Esophagus muscularis mucosa (tissue), 4 donors: ENCODE data around the gene PHGDH.

Source experiments
- EP300 ChIP-seq: sonication (generic); formaldehyde crosslinking; IDR thresholded peaks from one replicate; pipeline ENCODE4 v1.6.1; 2017; ENCODE audit warnings: antibody characterized with exemption
- POLR2A ChIP-seq: fragments of 450-650 bp; IDR thresholded peaks from one replicate; pipeline ENCODE4 v1.6.1; 2017; ENCODE audit warnings: antibody characterized with exemption, moderate library complexity, mild to moderate bottlenecking, low read depth
- TF ChIP-seq, protein P1 (sequence below), 3 experiments: fragments of 200-600 bp in 2 of 3; fragments of 450-650 bp in 1 of 3; sonication (generic) in 2 of 3; IDR thresholded peaks; one replicate each; pipeline ENCODE4 v1.5.1; 2017 to 2019; ENCODE audit warnings: antibody characterized with exemption in 3 of 3, mild to moderate bottlenecking in 2 of 3, moderate library complexity in 1 of 3

DNA sequence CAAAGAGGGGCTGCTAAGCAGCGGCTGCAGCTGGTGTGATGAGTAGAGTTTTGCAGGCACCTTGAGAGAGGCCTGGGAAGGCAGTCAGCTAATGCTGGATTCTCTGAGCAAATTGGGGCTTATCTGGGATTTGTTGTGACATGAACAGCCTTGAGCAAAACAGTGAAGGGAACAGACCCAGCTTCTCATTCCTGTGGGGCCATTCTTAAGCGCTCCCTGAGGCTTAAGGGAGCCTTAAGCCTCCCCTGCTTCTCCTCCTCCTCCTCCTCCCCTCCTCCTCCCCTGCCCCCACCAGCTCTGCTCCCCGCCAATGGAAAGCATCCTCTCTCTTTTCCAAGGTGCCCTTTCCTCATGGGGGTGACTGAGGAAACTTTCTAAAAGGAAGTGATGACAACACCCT is 35.7 kb downstream of the PHGDH start:
- TF ChIP-seq, protein P1, sequence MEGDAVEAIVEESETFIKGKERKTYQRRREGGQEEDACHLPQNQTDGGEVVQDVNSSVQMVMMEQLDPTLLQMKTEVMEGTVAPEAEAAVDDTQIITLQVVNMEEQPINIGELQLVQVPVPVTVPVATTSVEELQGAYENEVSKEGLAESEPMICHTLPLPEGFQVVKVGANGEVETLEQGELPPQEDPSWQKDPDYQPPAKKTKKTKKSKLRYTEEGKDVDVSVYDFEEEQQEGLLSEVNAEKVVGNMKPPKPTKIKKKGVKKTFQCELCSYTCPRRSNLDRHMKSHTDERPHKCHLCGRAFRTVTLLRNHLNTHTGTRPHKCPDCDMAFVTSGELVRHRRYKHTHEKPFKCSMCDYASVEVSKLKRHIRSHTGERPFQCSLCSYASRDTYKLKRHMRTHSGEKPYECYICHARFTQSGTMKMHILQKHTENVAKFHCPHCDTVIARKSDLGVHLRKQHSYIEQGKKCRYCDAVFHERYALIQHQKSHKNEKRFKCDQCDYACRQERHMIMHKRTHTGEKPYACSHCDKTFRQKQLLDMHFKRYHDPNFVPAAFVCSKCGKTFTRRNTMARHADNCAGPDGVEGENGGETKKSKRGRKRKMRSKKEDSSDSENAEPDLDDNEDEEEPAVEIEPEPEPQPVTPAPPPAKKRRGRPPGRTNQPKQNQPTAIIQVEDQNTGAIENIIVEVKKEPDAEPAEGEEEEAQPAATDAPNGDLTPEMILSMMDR (IDR thresholded peaks at IDR 0.05) = no peak
- TF ChIP-seq EP300 (no peak), POLR2A (no peak)
